IMR-90 (cell line): Measurements from ENCODE around the gene RNF149. TPM values are rescaled to one million over a fixed set of nuclear protein-coding genes. Genes with fewer than 3 reads are reported as not detected.

Source experiments
- ATAC-seq: fragments of 200-7000 bp; cut with Tn5 transposase; 2 replicates; pipeline ENCODE4 v1.9.1; 2020; ENCODE audit warnings: low read depth, mild to moderate bottlenecking, moderate library complexity
- BruUV-seq: library from RNA; stranded (reverse); fragments of 400-500 nt; replicated peaks from 2 replicates; lab custom pipeline; 2021; lab: Mats Ljungman, UMichigan
- CTCF ChIA-PET: fragments of 300-600 bp; formaldehyde crosslinking; extraction: SDS; loops from one replicate; lab custom pipeline; 2021; ENCODE audit warnings: antibody characterized with exemption; lab: Yijun Ruan, JAX
- POLR2A ChIA-PET: fragments of 300-600 bp; sonication (Branson Sonifier 250); formaldehyde crosslinking; loops from one replicate; lab custom pipeline; 2022; ENCODE audit warnings: antibody characterized with exemption; ENCODE audit not compliant: unreplicated experiment; lab: Charles Lee
- DNase-seq: peaks from one replicate; pipeline ENCODE4 v3.0.0; 2013
- H2AFZ ChIP-seq: replicated peaks from 2 replicates; pipeline ENCODE3; 2013; ENCODE audit warnings: low read length, mild to moderate bottlenecking; ENCODE audit not compliant: poor library complexity
- H2AK5ac ChIP-seq: 2 replicates; pipeline ENCODE4 v1.6.1; 2013; ENCODE audit warnings: low read depth, low read length, inconsistent platforms
- H2AK9ac ChIP-seq: replicated peaks from 2 replicates; pipeline ENCODE3; 2013; ENCODE audit warnings: mild to moderate bottlenecking, low read depth, low read length, moderate library complexity; ENCODE audit not compliant: poor library complexity
- H2BK120ac ChIP-seq: 2 replicates; pipeline ENCODE4 v1.6.1; 2013; ENCODE audit warnings: low read depth, low read length, inconsistent platforms
- H2BK15ac ChIP-seq: 3 replicates; pipeline ENCODE4 v1.6.1; 2013; ENCODE audit warnings: low read depth, low read length, inconsistent platforms
- H2BK20ac ChIP-seq: 2 replicates; pipeline ENCODE4 v1.6.1; 2013; ENCODE audit warnings: low read depth, mild to moderate bottlenecking, inconsistent platforms, low read length, moderate library complexity
- H2BK5ac ChIP-seq: 2 replicates; pipeline ENCODE4 v1.6.1; 2013; ENCODE audit warnings: mild to moderate bottlenecking, low read depth, low read length, inconsistent platforms; ENCODE audit not compliant: poor library complexity, severe bottlenecking
- H3K14ac ChIP-seq: replicated peaks from 2 replicates; pipeline ENCODE4 v1.6.1; 2013; ENCODE audit warnings: low read depth, low read length, inconsistent platforms
- H3K18ac ChIP-seq: 2 replicates; pipeline ENCODE4 v1.6.1; 2013; ENCODE audit warnings: low read depth, low read length, control low read depth
- H3K23ac ChIP-seq: 2 replicates; pipeline ENCODE4 v1.6.1; 2013; ENCODE audit warnings: low read depth, low read length, inconsistent platforms
- H3K27ac ChIP-seq: 2 replicates; pipeline ENCODE4 v1.5.1; 2013; ENCODE audit warnings: mild to moderate bottlenecking, control low read depth, low read length; ENCODE audit not compliant: insufficient read depth
- H3K27me3 ChIP-seq: 2 replicates; pipeline ENCODE4 v1.6.1; 2013; ENCODE audit warnings: low read length; ENCODE audit not compliant: control insufficient read depth, insufficient read depth
- H3K36me3 ChIP-seq: 2 replicates; pipeline ENCODE4 v1.6.1; 2013; ENCODE audit warnings: low read length, mixed read lengths; ENCODE audit not compliant: control insufficient read depth, insufficient read depth
- H3K4ac ChIP-seq: 2 replicates; pipeline ENCODE4 v1.6.1; 2013; ENCODE audit warnings: low read depth, low read length, inconsistent platforms
- H3K4me1 ChIP-seq: 2 replicates; pipeline ENCODE4 v1.6.1; 2013; ENCODE audit warnings: low read length, mixed read lengths; ENCODE audit not compliant: control insufficient read depth, insufficient read depth
- H3K4me2 ChIP-seq: 2 replicates; pipeline ENCODE4 v1.6.1; 2013; ENCODE audit warnings: low read depth, mild to moderate bottlenecking, control low read depth, low read length, moderate library complexity
- H3K4me3 ChIP-seq: 2 replicates; pipeline ENCODE4 v1.5.1; 2013; ENCODE audit warnings: low read depth, mild to moderate bottlenecking, control low read depth, low read length, moderate library complexity; ENCODE audit not compliant: insufficient read depth
- H3K56ac ChIP-seq: 2 replicates; pipeline ENCODE4 v1.6.1; 2013; ENCODE audit warnings: low read length, inconsistent platforms; ENCODE audit not compliant: insufficient read depth; ENCODE audit errors: extremely low read depth
- H3K79me1 ChIP-seq, 2 experiments: 2 replicates each; pipeline ENCODE4 v1.6.1; 2013; ENCODE audit warnings: low read length in 2 of 2, inconsistent platforms in 1 of 2, low read depth in 1 of 2
- H3K9ac ChIP-seq: 2 replicates; pipeline ENCODE4 v1.6.1; 2013; ENCODE audit warnings: low read depth, low read length, control low read depth
- H3K9me1 ChIP-seq: 2 replicates; pipeline ENCODE4 v1.6.1; 2013; ENCODE audit warnings: low read length, inconsistent platforms; ENCODE audit not compliant: insufficient read depth
- H3K9me3 ChIP-seq: 2 replicates; pipeline ENCODE4 v1.6.1; 2013; ENCODE audit warnings: low read length; ENCODE audit not compliant: control insufficient read depth, insufficient read depth
- H4K20me1 ChIP-seq: 2 replicates; pipeline ENCODE4 v1.6.1; 2013; ENCODE audit warnings: low read length, inconsistent platforms; ENCODE audit not compliant: insufficient read depth
- H4K5ac ChIP-seq: 2 replicates; pipeline ENCODE4 v1.6.1; 2013; ENCODE audit warnings: mild to moderate bottlenecking, low read depth, low read length, control low read depth
- H4K8ac ChIP-seq, 2 experiments: 2 replicates each; pipeline ENCODE4 v1.6.1; 2013; ENCODE audit warnings: low read depth in 2 of 2, low read length in 2 of 2, control low read depth in 1 of 2, inconsistent platforms in 1 of 2
- H4K91ac ChIP-seq: 2 replicates; pipeline ENCODE4 v1.6.1; 2013; ENCODE audit warnings: low read depth, low read length, inconsistent platforms; ENCODE audit not compliant: insufficient read depth
- BHLHE40 ChIP-seq: fragments of 150-350 bp; IDR thresholded peaks from 2 replicates; pipeline ENCODE4 v1.6.1; 2016; ENCODE audit warnings: mild to moderate bottlenecking, low read depth, low read length
- CEBPB ChIP-seq: IDR thresholded peaks from 2 replicates; pipeline ENCODE4 v1.6.1; 2012; ENCODE audit warnings: low read depth, low read length, improper control_type of control experiment
- CHD1 ChIP-seq: IDR thresholded peaks from 2 replicates; pipeline ENCODE4 v1.6.1; 2012; ENCODE audit warnings: low read depth, low read length, improper control_type of control experiment
- CTCF ChIP-seq: conservative IDR thresholded peaks from 2 replicates; pipeline ENCODE4 v1.5.1; 2012; ENCODE audit warnings: mild to moderate bottlenecking, low read depth, low read length, improper control_type of control experiment
- ELK1 ChIP-seq: fragments of 150-350 bp; IDR thresholded peaks from 2 replicates; pipeline ENCODE4 v1.6.1; 2016; ENCODE audit warnings: low read depth, mild to moderate bottlenecking, low read length, moderate library complexity, borderline replicate concordance
- FOS ChIP-seq: fragments of 150-350 bp; IDR thresholded peaks from 2 replicates; pipeline ENCODE4 v1.6.1; 2016; ENCODE audit warnings: low read depth, low read length
- MAFK ChIP-seq: IDR thresholded peaks from 2 replicates; pipeline ENCODE4 v1.6.1; 2012; ENCODE audit warnings: low read depth, low read length, improper control_type of control experiment
- MAZ ChIP-seq: IDR thresholded peaks from 2 replicates; pipeline ENCODE4 v1.6.1; 2012; ENCODE audit warnings: low read depth, mild to moderate bottlenecking, low read length, improper control_type of control experiment, moderate library complexity, borderline replicate concordance
- MXI1 ChIP-seq: IDR thresholded peaks from 2 replicates; pipeline ENCODE4 v1.6.1; 2012; ENCODE audit warnings: low read depth, mild to moderate bottlenecking, low read length, moderate library complexity, borderline replicate concordance
- NFE2L2 ChIP-seq: fragments of 150-350 bp; IDR thresholded peaks from 2 replicates; pipeline ENCODE4 v1.6.1; 2016; ENCODE audit warnings: low read depth, mild to moderate bottlenecking, low read length
- POLR2A ChIP-seq: IDR thresholded peaks from 2 replicates; pipeline ENCODE4 v1.6.1; 2012; ENCODE audit warnings: mild to moderate bottlenecking, low read depth, low read length
- RAD21 ChIP-seq: IDR thresholded peaks from 2 replicates; pipeline ENCODE4 v1.6.1; 2012; ENCODE audit warnings: low read length, improper control_type of control experiment
- RCOR1 ChIP-seq: IDR thresholded peaks from 2 replicates; pipeline ENCODE4 v1.6.1; 2012; ENCODE audit warnings: mild to moderate bottlenecking, low read length, improper control_type of control experiment; ENCODE audit not compliant: insufficient replicate concordance
- RFX5 ChIP-seq: IDR thresholded peaks from 2 replicates; pipeline ENCODE4 v1.8.0; 2012; ENCODE audit warnings: low read depth, mild to moderate bottlenecking, low read length, moderate library complexity
- SMC3 ChIP-seq: fragments of 150-350 bp; IDR thresholded peaks from 2 replicates; pipeline ENCODE4 v1.6.1; 2016; ENCODE audit warnings: low read depth, mild to moderate bottlenecking, antibody characterized with exemption, low read length, moderate library complexity
- USF2 ChIP-seq: fragments of 150-350 bp; IDR thresholded peaks from 2 replicates; pipeline ENCODE4 v1.6.1; 2017; ENCODE audit warnings: mild to moderate bottlenecking, antibody characterized with exemption, low read length, low read depth
- WGBS, 2 experiments: methylation state at CpG; one replicate each; pipeline versions ENCODE4 v1.1.5 to v1.1.7; 2013; ENCODE audit warnings: missing lambda C conversion rate in 2 of 2; ENCODE audit not compliant: insufficient read length in 1 of 2; ENCODE audit errors: extremely low coverage in 2 of 2; 5-methylcytosine and 5-hydroxymethylcytosine counted together
- dilution Hi-C: fragments of 300-500 bp; cut with HindIII; formaldehyde crosslinking; loops from one replicate; pipeline ENCODE4 v1.14.3; 2018; ENCODE audit warnings: low sequenced_read_pairs; ENCODE audit not compliant: unreplicated experiment
- in situ Hi-C: fragments of 300-500 bp; cut with MboI; formaldehyde crosslinking; loops from 3 replicates; pipeline ENCODE4 v1.14.3; 2019; ENCODE audit warnings: low sequenced_read_pairs, inconsistent platforms, mixed read lengths
- intact Hi-C: fragments of 100-400 bp; cut with micrococcal nuclease; formaldehyde crosslinking; loops from 2 replicates; pipeline ENCODE4 v1.10.0; 2022
- polyA plus RNA-seq, 3 experiments: library from polyadenylated mRNA; depleted of rRNA; stranded (reverse); fragments of >200 nt; gene quantifications; 2 replicates each; pipeline ENCODE4 v1.2.3, GENCODE V29; 2012; ENCODE audit warnings: low replicate concordance in 1 of 3
- total RNA-seq: library from RNA; depleted of rRNA; stranded (reverse); fragments of >200 nt; gene quantifications from 2 replicates; pipeline ENCODE4 v1.2.3, GENCODE V29; 2012

Gene RNF149
- total and polyA plus RNA-seq, 2 of the 4 experiments (the other 2 are of a cell fraction) = 14.5 to 18.6 TPM

GRCh38 chr2:101300164-101300563 is 8.3 kb downstream of the RNF149 start:
- H4K91ac ChIP-seq = no peak overlapping the region
- peaks cover 3% of the 10 kb centered on the region; the same call in 1 of the 2 replicates for H3K36me3 ChIP-seq
- no peak overlapping the region for H2BK15ac ChIP-seq
- H2BK5ac ChIP-seq = no peak overlapping the region
- no peak overlapping the region for H2BK20ac ChIP-seq
- no peak overlapping the region for H2AK9ac ChIP-seq
- no peak overlapping the region for H2AFZ ChIP-seq
- H3K9me1 ChIP-seq = peaks cover 14% of the 10 kb centered on the region
- no peaks in the 10 kb centered on the region for H3K27me3 ChIP-seq
- no peak overlapping the region for H3K23ac ChIP-seq
- POLR2A ChIA-PET = no interaction called here
- no CpG with 5 or more reads among the region's 1 CpG for WGBS, 2 experiments
- no peak overlapping the region for H3K9ac ChIP-seq
- H4K20me1 ChIP-seq = peaks cover 77% of the 10 kb centered on the region
- ATAC-seq = no peak
- in situ Hi-C loops (no loop called here), intact Hi-C loops (no loop called here), dilution Hi-C loops (no loop called here)
- peaks cover 6% of the 10 kb centered on the region for H3K4me1 ChIP-seq
- H3K4me3 ChIP-seq = no peak overlapping the region
- H3K4ac ChIP-seq = no peak overlapping the region
- no peak overlapping the region for H3K56ac ChIP-seq
- CTCF ChIA-PET = no interaction called here
- H4K5ac ChIP-seq = no peak overlapping the region
- no peak overlapping the region for H4K8ac ChIP-seq
- H2AK5ac ChIP-seq = no peak overlapping the region
- peaks cover 28 to 86% of the 10 kb centered on the region in 2 experiments for H3K79me1 ChIP-seq
- no peak overlapping the region for H3K18ac ChIP-seq
- TF ChIP-seq CHD1 = no peak
- no peak for TF ChIP-seq RCOR1
- TF ChIP-seq RFX5 = no peak
- no peak for TF ChIP-seq CEBPB
- no peak for TF ChIP-seq MXI1
- TF ChIP-seq USF2 = no peak
- TF ChIP-seq RAD21 = no peak
- no peak for TF ChIP-seq NFE2L2
- no peak for TF ChIP-seq MAFK
- TF ChIP-seq FOS = no peak
- no peak for TF ChIP-seq CTCF
- TF ChIP-seq BHLHE40 = no peak
- TF ChIP-seq SMC3 = no peak
- no peak for TF ChIP-seq POLR2A
- no peak for TF ChIP-seq ELK1
- no peak for TF ChIP-seq MAZ
- H3K14ac ChIP-seq = no peak overlapping the region
- no peak overlapping the region for H2BK120ac ChIP-seq
- H3K4me2 ChIP-seq = no peak overlapping the region
- H3K9me3 ChIP-seq = no peaks in the 10 kb centered on the region
- no peak for DNase-seq
- no peak overlapping the region for H3K27ac ChIP-seq
- BruUV-seq = no TSS peak
